ENCODE results near the gene COX18.

The COX18 gene

DNA sequence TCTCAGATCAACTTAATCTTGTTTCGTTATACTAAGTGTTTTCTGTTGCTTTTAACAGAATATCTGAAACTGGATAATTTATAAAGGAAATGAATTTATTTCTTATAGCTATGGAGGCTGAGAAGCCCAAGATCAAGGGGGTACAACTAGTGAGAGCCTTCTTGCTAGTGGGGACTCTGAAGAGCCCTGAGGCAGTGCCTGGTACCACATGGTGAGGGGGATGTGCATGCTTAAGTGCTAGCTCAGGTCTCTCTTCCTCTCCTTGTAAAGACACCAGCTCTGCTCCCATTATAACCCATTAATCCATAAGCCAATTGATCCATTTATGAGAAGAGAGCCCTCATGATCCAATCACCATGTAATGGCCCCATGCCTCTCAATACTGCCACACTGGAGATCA, 17.9 kb downstream of the COX18 start:
- DNase-seq, result no peak

DNA sequence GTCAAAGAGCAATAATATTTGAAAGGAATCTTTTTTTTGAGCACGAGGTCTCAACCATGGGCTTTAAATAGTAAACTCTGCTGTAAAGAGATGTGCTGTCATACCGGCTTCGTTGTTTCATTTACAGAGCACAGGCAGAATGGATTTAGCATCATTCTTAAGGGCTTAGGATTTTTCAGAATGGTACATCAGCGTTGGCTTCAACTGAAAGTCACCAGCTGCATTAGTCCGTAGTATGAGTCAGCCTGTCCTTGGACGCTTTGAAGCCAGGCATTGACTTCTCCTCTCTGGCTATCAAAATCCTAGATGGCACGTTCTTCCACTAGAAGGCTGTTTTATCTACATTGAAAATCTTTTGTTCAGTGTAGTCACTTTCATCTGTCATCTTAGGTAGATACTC, 23.6 kb downstream of the COX18 start:
- no peak for DNase-seq

DNA sequence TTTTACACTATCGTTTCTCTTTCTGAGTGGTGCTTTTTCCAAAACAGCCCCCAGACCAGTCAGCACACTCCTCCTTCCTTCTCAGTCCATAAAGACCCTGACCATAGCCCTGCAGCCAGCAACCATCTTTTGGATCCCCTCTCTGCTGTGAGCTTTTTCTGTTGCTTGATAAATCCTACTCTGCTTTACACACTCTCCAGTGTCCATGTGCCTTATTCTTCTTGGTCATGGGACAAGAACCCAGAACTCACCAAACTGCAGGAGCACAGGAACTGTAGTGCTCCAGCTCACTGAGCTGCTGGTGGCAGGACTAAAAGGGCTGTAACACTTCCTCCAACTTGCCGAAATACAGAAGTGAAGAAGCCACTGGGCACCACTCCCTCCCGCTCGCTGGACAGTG, 32.5 kb downstream of the COX18 start:
- no peak for DNase-seq

DNA sequence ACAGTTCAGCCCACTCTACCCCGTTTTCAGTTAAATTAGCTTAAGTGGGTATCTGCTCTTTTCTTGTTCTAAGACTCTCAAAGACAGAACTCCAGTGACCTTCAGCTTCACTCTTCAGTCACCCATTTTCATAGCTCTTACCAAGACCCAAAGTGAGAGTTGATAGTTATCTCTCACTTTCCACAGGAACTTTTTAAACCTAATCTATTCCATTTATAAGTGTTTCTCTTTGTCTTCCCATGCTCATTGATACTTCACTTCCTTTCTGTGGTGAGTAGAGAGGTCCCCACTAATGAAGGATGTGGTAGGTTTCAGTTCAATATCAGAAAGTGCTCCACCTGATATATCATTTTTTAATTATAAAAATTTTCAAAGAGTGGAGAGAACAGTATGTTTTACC, 33.4 kb downstream of the COX18 start:
- DNase-seq, result no peak

DNA sequence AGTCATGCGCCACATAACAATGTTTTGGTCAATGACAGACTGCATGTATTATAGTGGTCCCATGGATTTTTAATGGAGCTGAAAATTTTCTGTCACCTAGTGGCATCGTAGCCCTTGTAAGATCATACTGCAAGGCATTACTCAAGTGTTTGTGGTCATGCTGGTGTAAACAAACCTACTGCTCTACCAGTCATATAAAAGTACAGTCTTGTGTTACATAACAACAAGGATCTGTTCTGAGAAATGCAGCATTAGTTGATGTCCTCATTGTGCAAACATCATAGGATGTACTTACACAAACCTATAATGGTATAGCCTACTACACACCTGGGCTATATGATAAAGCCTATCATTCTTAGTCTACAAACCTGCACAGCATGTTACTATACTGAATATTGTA, 34.6 kb downstream of the COX18 start:
- no peak for DNase-seq

DNA sequence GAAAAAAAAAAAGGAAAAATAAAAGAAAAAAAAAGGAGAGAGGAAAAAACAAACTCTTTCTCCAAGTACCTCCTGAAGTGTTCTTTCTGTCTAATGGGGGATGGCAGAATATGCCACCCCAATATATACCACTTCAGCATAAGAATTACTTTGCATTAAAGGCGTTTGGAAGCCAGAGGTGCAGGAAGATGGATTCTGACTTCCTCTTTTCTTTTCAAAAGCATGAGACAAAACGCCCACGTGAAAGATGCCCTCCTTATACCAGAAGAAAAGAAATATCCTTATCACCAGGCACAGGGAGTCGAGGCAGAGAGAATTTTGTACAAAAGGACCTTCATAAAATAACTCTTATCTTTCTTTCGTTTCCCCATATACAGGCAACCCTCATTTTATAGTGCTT, 40.9 kb downstream of the COX18 start:
- no peak for DNase-seq

DNA sequence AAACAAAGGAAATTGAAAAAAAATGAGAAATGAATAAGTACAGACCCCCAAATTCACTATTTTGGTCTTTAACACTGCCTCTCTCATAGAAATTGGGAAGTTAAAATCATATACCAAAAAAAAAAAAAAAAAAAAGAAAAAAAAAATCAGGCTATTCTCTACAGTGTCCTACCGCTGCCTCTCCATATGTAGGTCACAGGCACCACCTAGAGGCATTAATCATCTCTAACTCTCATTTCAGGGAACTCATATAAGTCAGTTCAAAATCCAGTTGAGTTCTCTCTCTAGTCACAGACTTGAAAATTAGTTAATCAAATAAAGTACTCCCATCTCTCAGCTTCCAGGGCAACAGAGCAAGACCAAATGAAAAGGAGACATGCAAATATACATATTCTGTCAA, 47.9 kb downstream of the COX18 start:
- no peak for DNase-seq

DNA sequence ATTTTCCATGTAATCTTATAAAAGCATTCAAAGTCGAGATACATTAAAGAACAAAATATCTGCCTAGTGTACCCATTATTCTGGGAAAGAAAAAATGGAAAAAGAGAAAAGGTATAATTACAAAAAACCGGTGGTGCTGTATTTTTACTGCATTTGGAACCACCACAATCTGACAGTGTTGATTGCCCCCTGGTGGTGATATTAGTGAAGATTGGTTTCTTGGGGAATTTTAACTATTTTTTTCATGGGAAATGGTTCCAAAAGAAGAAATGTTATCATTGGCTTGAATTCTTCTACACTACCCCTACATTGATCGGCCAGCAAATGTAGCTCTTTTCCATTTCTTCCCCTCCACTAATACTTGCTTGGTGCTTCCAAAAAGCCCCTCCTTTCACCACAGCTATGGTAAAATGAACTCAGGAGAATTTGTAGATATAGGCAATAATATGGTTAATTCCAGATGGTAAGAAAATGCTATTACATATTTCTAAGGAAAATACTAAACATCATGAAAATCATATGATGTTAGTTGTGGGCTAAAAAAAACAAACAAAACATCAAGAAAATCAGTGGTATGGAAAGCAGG, 50.0 kb downstream of the COX18 start:
- DNase-seq, result peak; percentile 18

DNA sequence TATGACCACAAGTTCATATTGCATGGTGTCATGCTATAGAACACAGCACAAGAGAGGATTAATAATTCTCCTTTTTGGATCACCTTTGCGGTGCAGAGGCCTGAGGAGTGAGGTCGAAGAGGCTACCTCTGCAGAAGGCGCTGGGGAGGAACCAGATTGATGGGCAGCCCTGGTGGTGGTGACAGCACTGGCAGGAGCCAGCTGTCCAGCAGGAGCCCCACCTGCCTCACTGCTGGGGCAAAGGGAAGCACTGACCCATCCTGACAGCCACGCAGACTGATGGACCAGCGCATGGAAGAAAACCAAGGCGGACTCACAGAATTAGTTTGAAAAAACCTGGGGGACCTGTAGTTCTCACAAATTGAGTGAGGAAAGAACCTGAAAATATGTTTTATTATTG, 50.9 kb downstream of the COX18 start:
- DNase-seq, result no peak

DNA sequence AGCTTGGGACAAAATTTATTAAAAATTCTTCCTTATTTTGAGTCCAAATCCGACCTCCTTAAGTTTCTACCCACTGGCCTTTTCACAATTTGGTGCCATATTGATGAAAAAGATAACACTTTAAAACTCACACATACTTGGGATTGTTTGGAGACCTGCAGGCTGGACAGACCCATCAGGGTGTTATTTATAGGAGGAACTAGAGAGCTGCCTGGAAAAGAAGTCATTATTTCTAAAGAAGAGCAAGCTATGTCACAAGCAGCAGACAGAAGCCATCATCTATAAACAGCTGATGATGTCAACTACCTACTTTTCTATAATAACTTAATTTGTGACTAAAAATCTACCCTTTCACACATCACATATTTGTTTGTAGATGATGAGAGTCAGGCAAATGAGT, 56.2 kb downstream of the COX18 start:
- no peak for DNase-seq

DNA sequence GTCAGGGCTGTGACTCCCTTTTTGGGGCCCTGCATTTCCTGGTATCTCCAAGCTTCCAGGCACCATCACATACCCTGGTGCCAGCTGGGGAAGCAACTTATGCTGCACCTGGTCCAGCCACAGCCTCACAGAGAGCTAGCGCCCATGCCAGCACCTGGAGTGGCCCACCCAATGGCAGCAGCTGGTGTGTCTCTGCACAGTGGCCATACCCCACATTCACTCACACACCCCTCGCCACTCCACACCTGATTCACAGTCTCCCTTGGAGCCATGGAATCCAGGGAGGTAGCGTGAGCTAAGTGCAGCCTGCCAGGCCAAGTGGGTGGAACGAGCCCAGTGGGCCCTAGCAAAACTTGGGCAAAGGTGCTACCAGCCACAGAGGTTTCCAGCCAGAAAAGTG, 56.8 kb downstream of the COX18 start:
- no peak for DNase-seq

DNA sequence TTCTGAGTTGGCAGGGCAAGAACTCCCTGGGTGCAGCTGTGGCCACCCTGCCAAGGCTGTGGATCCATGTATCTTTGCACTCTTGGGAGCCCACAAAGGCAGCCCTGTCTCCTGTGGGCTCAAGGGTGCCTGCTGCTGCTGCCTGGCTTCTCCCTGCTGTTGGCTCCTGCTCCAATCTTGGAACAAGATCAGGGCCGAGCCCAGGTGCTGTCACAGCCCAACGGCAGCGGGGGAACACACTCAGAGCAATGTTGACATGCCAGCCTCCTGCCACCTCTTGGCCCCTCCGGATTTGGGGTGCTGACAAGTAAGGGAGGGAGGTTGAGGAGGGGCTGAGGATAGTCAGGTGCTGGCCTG, 57.9 kb downstream of the COX18 start:
- DNase-seq, result no peak

DNA sequence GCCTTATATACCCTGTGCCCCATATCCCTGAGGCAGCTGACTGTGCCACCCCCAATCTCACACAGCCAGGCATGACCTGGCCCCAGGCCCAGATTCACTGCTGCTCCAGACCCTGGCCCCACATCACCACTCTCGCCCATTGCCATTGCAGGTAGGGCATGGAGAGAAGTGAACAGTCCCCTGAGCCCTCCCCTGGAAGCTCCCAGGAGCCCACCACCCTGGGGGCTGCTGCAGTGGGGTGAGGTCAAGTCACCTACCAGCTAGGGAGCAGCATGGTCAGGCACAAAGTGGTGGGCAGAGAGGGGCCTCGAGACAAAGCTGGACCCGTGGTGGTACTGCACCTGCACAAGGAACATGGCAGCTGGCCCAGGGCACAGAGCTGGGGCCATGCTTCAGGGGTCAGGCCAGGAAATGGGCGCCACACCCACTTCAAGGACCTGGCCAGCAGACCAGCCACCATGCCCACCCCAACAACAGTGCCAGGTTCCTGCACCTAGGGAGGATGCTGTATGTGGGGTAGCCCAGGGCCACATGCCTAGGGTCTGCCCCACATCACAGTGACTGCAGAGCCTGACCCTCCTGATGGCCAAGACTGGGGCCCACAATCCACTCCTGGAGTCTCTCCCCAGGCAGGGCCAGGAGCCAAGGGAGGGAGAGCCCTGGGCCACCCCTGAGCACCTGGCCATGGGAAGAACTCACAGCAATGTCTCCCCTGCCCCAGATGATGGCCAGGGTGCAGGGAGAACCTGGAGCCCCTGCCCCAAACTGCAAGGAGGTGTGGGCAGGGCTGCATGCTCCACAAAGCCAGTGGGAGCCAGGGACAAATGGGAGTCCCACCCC, 58.5 kb downstream of the COX18 start:
- DNase-seq, result no peak

DNA sequence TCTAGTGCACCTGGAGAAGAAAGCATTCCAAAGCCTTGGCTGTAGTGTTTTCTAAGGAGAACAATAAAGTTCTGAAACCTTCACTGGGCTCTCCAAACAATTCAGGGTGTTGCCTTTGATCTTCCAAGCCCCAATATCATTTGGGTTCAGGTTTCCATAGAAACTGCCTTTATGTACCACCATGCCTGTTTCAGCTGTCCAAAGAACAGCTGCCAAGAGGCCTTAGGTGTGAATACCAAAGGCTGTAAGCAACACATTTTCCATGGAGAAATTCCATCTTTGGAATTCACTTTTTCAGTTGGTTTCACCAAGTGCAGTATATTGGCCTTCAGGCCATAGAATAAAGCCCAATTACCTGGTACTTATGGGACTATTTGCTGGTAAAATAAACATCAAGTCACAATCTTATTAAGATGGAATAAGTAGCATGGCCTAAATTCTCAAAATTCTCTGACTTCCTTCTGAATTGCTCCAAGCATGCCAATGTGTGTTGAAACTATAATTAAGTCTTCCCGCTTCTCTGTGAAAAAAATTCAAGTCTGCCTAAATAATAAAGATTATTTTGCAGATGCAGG, 61.9 kb downstream of the COX18 start:
- no peak for DNase-seq

DNA sequence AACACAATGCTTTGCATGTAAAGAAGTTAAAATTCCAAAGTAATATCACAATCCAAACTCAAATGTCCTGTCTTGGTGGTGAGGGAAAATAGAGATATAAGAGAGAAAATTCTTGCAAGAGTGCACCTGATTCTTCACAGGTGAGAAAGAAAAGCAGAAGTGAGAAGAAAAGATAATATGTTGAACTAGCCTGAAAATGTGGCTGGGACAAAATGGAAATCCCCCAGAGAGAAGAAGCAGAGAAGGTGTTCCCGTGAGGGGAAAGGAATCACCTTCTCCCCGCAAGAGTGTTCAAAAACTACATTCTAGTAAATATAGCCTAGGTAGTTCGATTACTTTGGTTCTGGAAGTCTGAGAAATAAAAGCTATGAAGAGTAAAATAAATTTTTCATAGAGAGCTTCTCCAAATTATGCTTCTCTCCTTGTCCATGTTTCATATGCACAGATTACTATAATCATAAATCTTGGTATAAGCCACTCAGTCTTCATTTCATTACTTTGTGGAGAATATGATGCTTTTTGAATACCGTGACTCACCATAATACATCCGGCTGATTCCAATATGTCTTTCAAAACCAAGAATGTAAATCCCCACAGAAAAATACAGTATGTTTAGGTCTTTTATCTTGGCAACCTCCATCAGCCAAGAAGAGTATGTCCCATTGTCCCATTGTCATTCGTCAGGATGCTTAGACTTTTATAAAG, 63.1 kb downstream of the COX18 start:
- DNase-seq, result no peak

DNA sequence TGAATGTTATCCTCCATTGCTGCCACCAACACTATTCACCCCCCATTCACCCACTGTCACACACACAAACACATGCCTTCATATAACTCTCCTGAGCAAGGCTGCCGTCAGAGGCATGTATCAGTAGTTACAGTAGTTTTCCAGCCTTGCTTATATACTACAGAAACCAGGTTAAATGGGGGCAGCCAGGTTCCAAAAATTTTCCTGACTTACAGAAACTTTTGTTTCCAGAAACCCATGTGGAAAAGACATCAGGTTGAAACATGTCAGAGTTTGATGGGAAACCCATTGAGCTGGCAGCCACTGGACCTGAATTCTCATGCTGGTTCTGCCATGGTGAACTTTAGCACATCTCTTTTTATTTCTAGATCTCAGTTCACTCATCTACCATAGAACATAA, 64.0 kb downstream of the COX18 start:
- no peak for DNase-seq
